Liver (tissue), 9 donors: Measurements from ENCODE around the gene GIMAP4. TPM values are rescaled to one million over a fixed set of nuclear protein-coding genes. Genes with fewer than 3 reads are reported as not detected.

Experiments
- DNase-seq: peaks from one replicate; pipeline ENCODE4 v3.0.0-alpha.2; 2017; ENCODE audit warnings: low spot score
- H3K27ac ChIP-seq, 2 donors: one replicate each; pipeline ENCODE4 v1.7.0; 2013; ENCODE audit warnings: inconsistent platforms in 2 of 2, low read length in 2 of 2, control low read depth in 1 of 2, low read depth in 1 of 2, mild to moderate bottlenecking in 1 of 2
- H3K27me3 ChIP-seq, 4 donors: one replicate each; pipeline versions ENCODE4 v1.6.1 to v1.7.0; 2013; ENCODE audit warnings: low read length in 3 of 4, inconsistent platforms in 1 of 4, mild to moderate bottlenecking in 1 of 4, moderate library complexity in 1 of 4; ENCODE audit not compliant: control insufficient read depth in 4 of 4, insufficient read depth in 4 of 4
- H3K36me3 ChIP-seq, 4 donors: one replicate each; pipeline versions ENCODE4 v1.6.1 to v1.7.0; 2013; ENCODE audit warnings: low read length in 3 of 4, mild to moderate bottlenecking in 3 of 4, low read depth in 1 of 4, moderate library complexity in 1 of 4; ENCODE audit not compliant: control insufficient read depth in 4 of 4, insufficient read depth in 3 of 4
- H3K4me1 ChIP-seq, 4 donors: one replicate each; pipeline versions ENCODE4 v1.6.1 to v1.7.0; 2013; ENCODE audit warnings: low read length in 3 of 4, mild to moderate bottlenecking in 3 of 4, moderate library complexity in 1 of 4; ENCODE audit not compliant: control insufficient read depth in 4 of 4, insufficient read depth in 4 of 4
- H3K4me3 ChIP-seq, 3 donors: one replicate each; pipeline versions ENCODE4 v1.6.1 to v1.7.0; 2013; ENCODE audit warnings: low read length in 3 of 3, control low read depth in 1 of 3, low read depth in 1 of 3, mild to moderate bottlenecking in 1 of 3
- H3K9ac ChIP-seq, 2 donors: one replicate each; pipeline ENCODE4 v1.7.0; 2013; ENCODE audit warnings: low read length in 2 of 2, mild to moderate bottlenecking in 2 of 2, moderate library complexity in 2 of 2, control low read depth in 1 of 2, low read depth in 1 of 2
- H3K9me3 ChIP-seq, 4 donors: one replicate each; pipeline versions ENCODE4 v1.6.1 to v1.7.0; 2013; ENCODE audit warnings: low read length in 3 of 4; ENCODE audit not compliant: control insufficient read depth in 4 of 4
- ATF3 ChIP-seq: IDR thresholded peaks from 2 replicates; pipeline ENCODE4 v1.6.1; 2016; ENCODE audit warnings: antibody characterized with exemption
- CTCF ChIP-seq: fragments of 150-350 bp; IDR thresholded peaks from 2 replicates; pipeline ENCODE4 v1.5.1; 2017; ENCODE audit warnings: improper control_type of control experiment, low read depth, low read length; ENCODE audit not compliant: missing input control
- EGR1 ChIP-seq, 2 donors: IDR thresholded peaks; 2 replicates each; pipeline ENCODE4 v1.6.1; 2016 to 2018; ENCODE audit warnings: antibody characterized with exemption in 2 of 2, low read depth in 2 of 2
- FOXA1 ChIP-seq: IDR thresholded peaks from 2 replicates; pipeline ENCODE4 v1.6.1; 2016; ENCODE audit warnings: antibody characterized with exemption
- FOXA2 ChIP-seq: IDR thresholded peaks from 2 replicates; pipeline ENCODE4 v1.6.1; 2016; ENCODE audit warnings: antibody characterized with exemption
- GABPA ChIP-seq, 2 donors: IDR thresholded peaks in 1 of 2; conservative IDR thresholded peaks in 1 of 2; 2 replicates each; pipeline ENCODE4 v1.6.1; 2016; ENCODE audit warnings: antibody characterized with exemption in 2 of 2, mild to moderate bottlenecking in 1 of 2, moderate library complexity in 1 of 2
- NR2F2 ChIP-seq: IDR thresholded peaks from 2 replicates; pipeline ENCODE4 v1.6.1; 2016; ENCODE audit warnings: antibody characterized with exemption
- REST ChIP-seq: IDR thresholded peaks from 2 replicates; pipeline ENCODE4 v1.6.1; 2016; ENCODE audit warnings: antibody characterized with exemption, mild to moderate bottlenecking
- RXRA ChIP-seq, 2 donors: IDR thresholded peaks; 2 replicates each; pipeline ENCODE4 v1.6.1; 2017 to 2018; ENCODE audit warnings: antibody characterized with exemption in 2 of 2, mild to moderate bottlenecking in 1 of 2
- SP1 ChIP-seq: IDR thresholded peaks from 2 replicates; pipeline ENCODE4 v1.6.1; 2018; ENCODE audit warnings: antibody characterized with exemption, mild to moderate bottlenecking
- TAF1 ChIP-seq: conservative IDR thresholded peaks from 2 replicates; pipeline ENCODE4 v1.6.1; 2016; ENCODE audit warnings: antibody characterized with exemption, mild to moderate bottlenecking
- YY1 ChIP-seq: IDR thresholded peaks from 2 replicates; pipeline ENCODE4 v1.6.1; 2016; ENCODE audit warnings: antibody characterized with exemption, mild to moderate bottlenecking
- WGBS: extraction: QIAGEN DNeasy Blood & Tissue Kit; methylation state at CpG from one replicate; pipeline ENCODE4 v1.1.7; 2013; 5-methylcytosine and 5-hydroxymethylcytosine counted together
- polyA plus RNA-seq, 2 donors: library from polyadenylated mRNA; stranded (reverse) in 1 of 2; unstranded in 1 of 2; fragments of 200-250 nt in 1 of 2; fragments of >200 nt in 1 of 2; fragmentation: Nextera tagmentation in 1 of 2; extraction: Ambion mirVana in 1 of 2; gene quantifications; one replicate each; pipeline versions ENCODE4 v1.2.1 to v1.2.3, GENCODE V29; 2013 to 2015
- total RNA-seq, 2 donors: library from RNA; depleted of rRNA; stranded (reverse); fragments of >200 nt; gene quantifications; one replicate each; pipeline ENCODE4 v1.2.3, GENCODE V29; 2014
- donor health status: healthy.
- donor health status: healthy.
- donor health status: healthy.
- donor health status: healthy.
- donor health status: healthy.

The GIMAP4 gene
- total and polyA plus RNA-seq, 4 donors, result 14.6 to 21.3 (median 15.7) TPM

- Histone ChIP-seq H3K36me3 (no peaks in the 10 kb centered on the region), H3K27me3 (no peaks in the 10 kb centered on the region), H3K4me1 (no peaks in the 10 kb centered on the region), H3K9ac (no peak overlapping the region), H3K4me3 (no peak overlapping the region), H3K27ac (no peak overlapping the region), H3K9me3 (peaks cover 0 to 5% (median 2%) of the 10 kb centered on the region in 4 donors)
- no peak for TF ChIP-seq EGR1 (IDR thresholded peaks at IDR 0.05; ENCODE audit: low read depth in 2 of 2)
- TF ChIP-seq CTCF, result no peak
- no peak for DNase-seq
- WGBS, result 82% methylated on average over 7 of the region's 7 CpGs
These were observed 2.0 kb upstream of the GIMAP4 start for GRCh38 chr7:150565239-150565638.

GRCh38 chr7:150566123-150566522, 1.1 kb upstream of the GIMAP4 start:
- no peak for DNase-seq
- peaks cover 0 to 4% (median 0%) of the 10 kb centered on the region in 4 donors for H3K36me3 ChIP-seq
- no peaks in the 10 kb centered on the region for H3K27me3 ChIP-seq
- WGBS, result 78% methylated on average over 3 of the region's 3 CpGs
- no peak overlapping the region for H3K27ac ChIP-seq
- H3K4me1 ChIP-seq, result no peaks in the 10 kb centered on the region
- H3K4me3 ChIP-seq, result no peak overlapping the region
- no peak overlapping the region for H3K9ac ChIP-seq
- H3K9me3 ChIP-seq, result peaks cover 0 to 3% (median 0%) of the 10 kb centered on the region in 4 donors
- TF ChIP-seq GABPA (IDR thresholded peaks at IDR 0.05 in 1 of 2, conservative IDR thresholded peaks at IDR 0.05 in 1 of 2) (no peak), EGR1 (IDR thresholded peaks at IDR 0.05; ENCODE audit: low read depth in 2 of 2) (no peak), TAF1 (no peak), ATF3 (no peak)

- 92% methylated on average over 1 of the region's 1 CpG for WGBS
- H3K27ac ChIP-seq, result no peak overlapping the region
These were observed 618 bp upstream of the GIMAP4 start for GRCh38 chr7:150566572-150566971.

GRCh38 chr7:150567871-150568301, 696 bp downstream of the GIMAP4 start:
- Histone ChIP-seq H3K27ac (peak overlapping the region; percentile 63 to 65), H3K27me3 (no peaks in the 10 kb centered on the region), H3K9me3 (no peaks in the 10 kb centered on the region), H3K36me3 (peaks cover 0 to 4% (median 2%) of the 10 kb centered on the region in 4 donors), H3K9ac (peak overlapping the region; percentile 3 to 88), H3K4me1 (no peaks in the 10 kb centered on the region), H3K4me3 (peak overlapping the region; percentile 43 to 66 (median 65))
- 60% methylated on average over 3 of the region's 3 CpGs for WGBS
- no peak for DNase-seq
- TF ChIP-seq GABPA (IDR thresholded peaks at IDR 0.05 in 1 of 2, conservative IDR thresholded peaks at IDR 0.05 in 1 of 2), result no peak
- TF ChIP-seq ATF3, result no peak
- no peak for TF ChIP-seq REST
- TF ChIP-seq YY1, result no peak
- TF ChIP-seq FOXA1, result no peak
- TF ChIP-seq NR2F2, result no peak
- no peak for TF ChIP-seq RXRA (IDR thresholded peaks at IDR 0.05)
- TF ChIP-seq CTCF, result no peak
- no peak for TF ChIP-seq TAF1
- no peak for TF ChIP-seq FOXA2

More at GRCh38 chr7:150566572-150566971, 618 bp upstream of the GIMAP4 start:
- H3K36me3 ChIP-seq, result peaks cover 0 to 4% (median 0%) of the 10 kb centered on the region in 4 donors
- TF ChIP-seq SP1 (no peak), ATF3 (no peak), EGR1 (IDR thresholded peaks at IDR 0.05; ENCODE audit: low read depth in 2 of 2) (no peak), RXRA (IDR thresholded peaks at IDR 0.05) (no peak), NR2F2 (no peak), FOXA2 (no peak), GABPA (IDR thresholded peaks at IDR 0.05 in 1 of 2, conservative IDR thresholded peaks at IDR 0.05 in 1 of 2) (no peak), TAF1 (no peak)
- H3K4me3 ChIP-seq, result no peak overlapping the region
- H3K9ac ChIP-seq, result no peak overlapping the region
- no peak for DNase-seq
- H3K4me1 ChIP-seq, result no peaks in the 10 kb centered on the region
- no peaks in the 10 kb centered on the region for H3K27me3 ChIP-seq
- no peaks in the 10 kb centered on the region for H3K9me3 ChIP-seq
